HepG2 (cell line): ENCODE data around the gene USP2. TPM values are rescaled to one million over a fixed set of nuclear protein-coding genes. Genes with fewer than 3 reads are reported as not detected.
A peak's percentile ranks its signal among the peaks of the same experiment; 100 is the strongest.

Experiments used
- ATAC-seq: fragments of 200-7000 bp; cut with Tn5 transposase; 3 replicates; pipeline ENCODE4 v1.9.1; 2020; ENCODE audit warnings: mild to moderate bottlenecking, moderate library complexity
- BruUV-seq: library from RNA; stranded (reverse); fragments of 400-500 nt; replicated peaks from 2 replicates; lab custom pipeline; 2021; lab: Mats Ljungman, UMichigan
- CTCF ChIA-PET: fragments of 300-600 bp; formaldehyde crosslinking; extraction: SDS; loops from one replicate; lab custom pipeline; 2021; ENCODE audit warnings: low total read pairs, inconsistent platforms, low intra/inter-chr PET ratio; lab: Yijun Ruan, JAX
- POLR2A ChIA-PET: fragments of 350-600 bp; sonication (Branson Sonifier 250); formaldehyde crosslinking; loops from one replicate; lab custom pipeline; 2020; ENCODE audit warnings: antibody characterized with exemption, inconsistent platforms; lab: Yijun Ruan, JAX
- DNase-seq: peaks from one replicate; pipeline ENCODE4 v3.0.0-alpha.2; 2015; ENCODE audit warnings: low spot score
- FAIRE-seq: peaks from 3 replicates; lab custom pipeline; 2011; peaks lifted over from hg19 to GRCh38; lab: Jason Lieb, UNC
- H2AFZ ChIP-seq: one replicate; pipeline ENCODE4 v1.6.1; 2011; ENCODE audit warnings: low read length, inconsistent platforms
- H3K27ac ChIP-seq: fragments of 300-600 bp; 3 replicates; pipeline ENCODE4 v1.8.0; 2011; ENCODE audit warnings: mixed run types, mild to moderate bottlenecking, mixed read lengths, low read length, inconsistent platforms; ENCODE audit not compliant: insufficient read depth; ENCODE audit errors: extremely low read length
- H3K27me3 ChIP-seq, 2 experiments: fragments of 200-600 bp in 1 of 2; 2 replicates in 1 of 2; 3 replicates in 1 of 2; pipeline versions ENCODE4 v1.6.0 to v1.8.0; 2011; ENCODE audit warnings: low read length in 2 of 2, mild to moderate bottlenecking in 2 of 2, moderate library complexity in 2 of 2, inconsistent platforms in 1 of 2; ENCODE audit not compliant: insufficient read depth in 2 of 2, control insufficient read depth in 1 of 2
- H3K36me3 ChIP-seq, 2 experiments: fragments of 200-600 bp in 1 of 2; replicated peaks in 1 of 2; 2 replicates in 1 of 2; 3 replicates in 1 of 2; pipeline versions ENCODE4 v1.5.1 to v1.8.0; 2011; ENCODE audit warnings: low read length in 2 of 2, inconsistent platforms in 1 of 2; ENCODE audit not compliant: insufficient read depth in 2 of 2, control insufficient read depth in 1 of 2
- H3K4me1 ChIP-seq: 2 replicates; pipeline ENCODE4 v1.5.1; 2012; ENCODE audit warnings: low read length, inconsistent platforms; ENCODE audit not compliant: insufficient read depth
- H3K4me2 ChIP-seq: 2 replicates; pipeline ENCODE4 v1.6.0; 2011; ENCODE audit warnings: low read depth, low read length, inconsistent platforms
- H3K4me3 ChIP-seq, 3 experiments: fragments of 200-600 bp in 1 of 3; sonication (generic), shearing (Covaris generic) in 1 of 3; replicated peaks in 1 of 3; 2 replicates each; pipeline ENCODE4 v1.5.1; 2011 to 2016; ENCODE audit warnings: low read length in 3 of 3, inconsistent platforms in 2 of 3, low read depth in 2 of 3, mild to moderate bottlenecking in 2 of 3, control low read depth in 1 of 3, mixed read lengths in 1 of 3; ENCODE audit not compliant: insufficient read depth in 1 of 3
- H3K79me2 ChIP-seq: one replicate; pipeline ENCODE4 v1.6.1; 2011; ENCODE audit warnings: low read length, inconsistent platforms; ENCODE audit not compliant: insufficient read depth
- H3K9ac ChIP-seq: 2 replicates; pipeline ENCODE4 v1.6.0; 2011; ENCODE audit warnings: mild to moderate bottlenecking, low read depth, low read length, inconsistent platforms; ENCODE audit not compliant: insufficient read depth
- H3K9me3 ChIP-seq: 2 replicates; pipeline ENCODE4 v1.5.1; 2012; ENCODE audit warnings: mild to moderate bottlenecking, low read length
- H4K20me1 ChIP-seq: 2 replicates; pipeline ENCODE4 v1.6.0; 2011; ENCODE audit warnings: inconsistent platforms, mild to moderate bottlenecking, low read length, moderate library complexity; ENCODE audit not compliant: insufficient read depth
- FOXA3 ChIP-seq: IDR thresholded peaks from 2 replicates; pipeline ENCODE4 v1.6.1; 2016; ENCODE audit warnings: missing genetic modification reagents, missing compliant biosample characterization
- FOXO4 ChIP-seq: sonication (generic); formaldehyde crosslinking; conservative IDR thresholded peaks from 2 replicates; pipeline ENCODE4 v1.8.1; 2023; ENCODE audit warnings: missing genetic modification reagents
- GABPB1 ChIP-seq: IDR thresholded peaks from 2 replicates; pipeline ENCODE4 v1.6.1; 2016; ENCODE audit warnings: mild to moderate bottlenecking, missing genetic modification reagents, moderate library complexity, missing compliant biosample characterization
- HIC2 ChIP-seq: sonication (generic); formaldehyde crosslinking; IDR thresholded peaks from 2 replicates; pipeline ENCODE4 v1.9.0; 2022; ENCODE audit warnings: low read depth, missing genetic modification reagents
- PRDM15 ChIP-seq: sonication (generic); formaldehyde crosslinking; IDR thresholded peaks from 2 replicates; pipeline ENCODE4 v1.4.0; 2020; ENCODE audit warnings: missing genetic modification reagents
- RBM39 ChIP-seq: fragments of 200-400 bp; formaldehyde crosslinking; IDR thresholded peaks from one replicate; pipeline ENCODE4 v1.6.1; 2018; ENCODE audit warnings: antibody characterized with exemption, mild to moderate bottlenecking, low read depth, low read length; ENCODE audit not compliant: poor library complexity, severe bottlenecking
- SP5 ChIP-seq: IDR thresholded peaks from 2 replicates; pipeline ENCODE4 v1.6.1; 2016; ENCODE audit warnings: low read depth, borderline replicate concordance
- YEATS2 ChIP-seq: sonication (generic); formaldehyde crosslinking; IDR thresholded peaks from 2 replicates; pipeline ENCODE4 v1.4.0; 2020; ENCODE audit warnings: missing genetic modification reagents, borderline replicate concordance
- ZBTB33 ChIP-seq: sonication (generic); formaldehyde crosslinking; IDR thresholded peaks from 2 replicates; pipeline ENCODE4 v1.4.0; 2020; ENCODE audit warnings: missing genetic modification reagents
- ZFX ChIP-seq: sonication (generic); formaldehyde crosslinking; IDR thresholded peaks from 2 replicates; pipeline ENCODE4 v1.4.0; 2020; ENCODE audit warnings: mild to moderate bottlenecking, low read depth, missing genetic modification reagents, moderate library complexity
- ZNF20 ChIP-seq: sonication (generic); formaldehyde crosslinking; IDR thresholded peaks from 2 replicates; pipeline ENCODE4 v1.4.0; 2020; ENCODE audit warnings: mild to moderate bottlenecking, moderate library complexity, missing genetic modification reagents
- ZNF563 ChIP-seq: sonication (generic); formaldehyde crosslinking; IDR thresholded peaks from 2 replicates; pipeline ENCODE4 v1.8.0; 2022; ENCODE audit warnings: mild to moderate bottlenecking, moderate library complexity, missing genetic modification reagents
- ZNF652 ChIP-seq: IDR thresholded peaks from 2 replicates; pipeline ENCODE4 v1.6.1; 2016; ENCODE audit warnings: low read depth, borderline replicate concordance
- WGBS: methylation state at CpG from one replicate; pipeline ENCODE4 v1.1.6; 2017; ENCODE audit warnings: low lambda C conversion rate; 5-methylcytosine and 5-hydroxymethylcytosine counted together
- in situ Hi-C: cut with HindIII; loops from 2 replicates; pipeline ENCODE4 v1.10.0; 2017; ENCODE audit warnings: low pct_unique_long_range_greater_than_20kb; ENCODE audit not compliant: extremely low pct_ligation_motif_present
- intact Hi-C: fragments of 100-400 bp; cut with micrococcal nuclease; formaldehyde crosslinking; loops from one replicate; pipeline ENCODE4 v1.10.0; 2022; ENCODE audit not compliant: unreplicated experiment
- polyA plus RNA-seq, 8 experiments: library from polyadenylated mRNA; depleted of rRNA in 3 of 8; stranded (reverse) in 7 of 8; unstranded in 1 of 8; fragments of >200 nt; fragmentation: Illumina TruSeq in 4 of 8; extraction: Trizol in 4 of 8; gene quantifications; 2 replicates each; pipeline versions ENCODE4 v1.2.1 to v1.2.3, GENCODE V29; 2011 to 2016; ENCODE audit warnings: low read depth in 4 of 8, missing spikeins in 1 of 8, mixed read lengths in 1 of 8; ENCODE audit not compliant: insufficient read depth in 1 of 8
- total RNA-seq, 5 experiments: library from RNA; depleted of rRNA; stranded (reverse); fragments of >200 nt; fragmentation: Illumina TruSeq; extraction: Trizol; gene quantifications; 2 replicates each; pipeline ENCODE4 v1.2.3, GENCODE V29; 2016; ENCODE audit warnings: low read depth in 1 of 5

Gene USP2
- total and polyA plus RNA-seq, 2 of the 13 experiments (the other 11 are each of a cell fraction or from before 2014, with no cell fraction given), result 2.5 to 6.0 TPM

- Histone ChIP-seq H3K9ac (0 out of 2 replicates have a peak overlapping the region, but pooled peaks have one; percentile 18), H3K36me3 (no peaks in the 10 kb centered on the region), H3K4me2 (peak overlapping the region; percentile 42), H3K79me2 (peaks cover 28% of the 10 kb centered on the region), H2AFZ (no peak overlapping the region), H3K9me3 (no peaks in the 10 kb centered on the region), H3K4me3 (peak overlapping the region in 1 of 3 experiments; percentile 25; a peak in 1 of 6 replicates), H3K27me3 (no peaks in the 10 kb centered on the region; a peak in 1 of 5 replicates), H3K4me1 (peaks cover 92% of the 10 kb centered on the region), H3K27ac (peak overlapping the region; percentile 68), H4K20me1 (no peaks in the 10 kb centered on the region)
- no TSS peak for BruUV-seq
- POLR2A ChIA-PET, result interaction anchor here (0.9 to 4.4 kb wide), 11 partner anchors 9 to 805 kb away, joined by 3 to 22 read pairs (median 10); partner anchors contain the start of genes ARCN1, C1QTNF5, CBL and MCAM
- 71% methylated on average over 11 of the region's 12 CpGs for WGBS
- in situ Hi-C loops, result loop anchor here (5.0 kb wide), 1 partner anchor 95 kb away; no protein-coding TSS in a partner anchor
- ATAC-seq, result no peak
- CTCF ChIA-PET, result interaction anchor here (1.3 kb wide), 1 partner anchor 37 kb away, joined by 3 read pairs; no protein-coding TSS in a partner anchor
- no peak for DNase-seq
- intact Hi-C loops, result no loop called here
- FAIRE-seq, result no peak
- TF ChIP-seq ZNF563 (CRISPR knock-in tag) (no peak), ZNF20 (CRISPR knock-in tag) (no peak), FOXA3 (no peak), SP5 (0 out of 2 replicates have a peak, but pooled peaks have one; percentile 8), FOXO4 (CRISPR knock-in tag) (0 out of 2 replicates have a peak, but pooled peaks have one; percentile 66), PRDM15 (CRISPR knock-in tag) (no peak), ZFX (CRISPR knock-in tag) (peak; percentile 7; the same call in 1 of the 2 replicates), HIC2 (CRISPR knock-in tag) (peak; percentile 42; the same call in 1 of the 2 replicates), RBM39 (no peak), ZNF652 (CRISPR knock-in tag) (peak; percentile 86), ZBTB33 (CRISPR knock-in tag) (peak; percentile 36; the same call in 1 of the 2 replicates), GABPB1 (peak; percentile 19; the same call in 1 of the 2 replicates), YEATS2 (CRISPR knock-in tag) (no peak)
These were observed 4.2 kb downstream of the USP2 start for GRCh38 chr11:119377112-119377901.
